ENCODE results near the gene GBE1.

Gene GBE1

DNA sequence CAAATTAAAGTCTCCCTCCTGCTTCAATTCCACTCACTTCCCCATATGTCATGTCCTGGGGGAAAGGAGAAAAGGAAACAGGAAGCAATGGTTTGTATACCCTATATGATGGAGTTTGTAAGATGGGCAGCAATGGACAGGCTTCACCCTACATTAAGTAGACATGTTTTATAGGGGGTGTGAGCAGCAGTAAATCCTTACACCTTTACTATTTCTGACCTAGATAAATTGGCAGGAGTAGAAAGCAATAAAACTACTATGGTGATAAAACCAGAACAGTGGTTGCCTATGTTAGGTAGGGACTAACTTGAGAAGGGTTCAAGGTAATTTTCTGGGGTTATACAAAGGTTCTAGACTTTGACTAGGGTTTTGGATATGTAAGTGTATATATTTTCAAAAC is 301.7 kb downstream of the GBE1 start:
- no peak for DNase-seq

DNA sequence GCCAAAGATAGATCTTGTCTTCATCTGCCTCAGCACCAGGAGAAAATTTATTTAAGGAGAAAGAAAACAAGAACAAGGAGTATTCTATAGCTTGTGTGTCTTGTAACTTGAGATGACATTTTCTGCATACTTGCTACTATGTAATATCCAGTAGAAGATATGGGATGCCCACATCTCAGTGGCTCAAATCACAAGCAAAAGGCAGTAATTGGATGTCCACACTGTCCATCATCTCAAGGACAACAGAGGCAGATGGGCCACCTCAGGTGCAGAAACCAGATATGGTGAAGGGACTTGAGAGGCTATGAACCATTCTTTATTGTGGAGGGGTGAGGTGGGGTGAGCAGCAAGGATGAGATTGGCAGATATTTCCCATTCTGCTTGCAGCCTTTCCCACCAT is 309.0 kb downstream of the GBE1 start:
- no peak for DNase-seq

DNA sequence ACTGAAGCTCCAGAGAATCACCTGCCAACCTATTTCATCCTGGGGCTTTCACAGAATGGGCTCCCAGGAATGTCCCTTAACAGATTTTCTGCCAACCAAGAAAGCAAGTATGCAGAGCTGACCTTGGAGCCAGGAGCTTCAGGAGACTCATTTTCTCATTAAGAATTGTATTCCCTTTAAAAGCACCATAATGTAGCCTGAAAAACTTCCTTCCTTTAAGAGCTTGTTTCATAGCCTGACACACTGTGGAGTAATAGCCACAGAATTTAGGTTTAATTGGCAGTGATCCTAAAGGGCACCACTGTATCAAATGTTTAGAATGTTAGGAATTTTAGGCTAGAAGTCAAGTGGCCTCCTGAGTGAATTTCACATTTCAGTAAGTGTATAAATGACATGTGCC is 309.8 kb downstream of the GBE1 start:
- no peak for DNase-seq

DNA sequence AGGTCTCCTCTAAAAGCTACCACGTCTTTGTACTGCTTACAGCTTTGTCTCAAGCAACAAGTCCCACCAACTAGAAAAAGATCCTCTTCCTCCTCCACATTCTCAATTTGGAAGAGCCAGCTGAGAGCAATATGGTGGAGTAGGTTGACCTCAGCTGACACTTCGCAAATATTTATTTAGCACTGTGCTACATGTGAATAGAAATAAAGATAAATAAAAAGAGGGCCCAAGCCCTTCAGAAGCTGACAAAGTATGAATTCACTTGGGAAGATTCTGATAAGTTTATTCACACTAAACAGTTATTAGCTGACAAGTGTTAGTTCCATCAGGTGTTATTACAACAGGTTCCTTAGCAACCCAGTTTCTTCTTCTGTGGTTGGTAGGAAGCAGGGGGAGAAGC is 310.3 kb downstream of the GBE1 start:
- DNase-seq, result no peak

DNA sequence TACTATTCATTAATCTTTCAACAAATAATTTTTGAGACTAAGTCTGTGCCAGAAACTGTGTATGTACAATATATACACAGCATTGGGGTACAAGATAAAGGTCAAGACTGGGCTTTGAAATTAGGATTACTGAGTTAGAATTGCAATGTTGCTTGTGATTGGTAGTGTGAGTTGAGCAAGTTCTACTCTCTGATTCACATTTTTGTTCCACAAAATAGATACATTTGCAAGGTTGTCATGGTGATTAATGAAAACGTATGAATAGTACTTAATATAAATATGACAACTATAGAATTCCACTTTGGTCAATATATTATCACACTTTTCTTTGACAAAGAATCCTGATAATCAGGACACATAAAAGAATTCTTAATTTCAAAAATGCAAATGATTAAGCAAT is 314.6 kb downstream of the GBE1 start:
- DNase-seq, result no peak

DNA sequence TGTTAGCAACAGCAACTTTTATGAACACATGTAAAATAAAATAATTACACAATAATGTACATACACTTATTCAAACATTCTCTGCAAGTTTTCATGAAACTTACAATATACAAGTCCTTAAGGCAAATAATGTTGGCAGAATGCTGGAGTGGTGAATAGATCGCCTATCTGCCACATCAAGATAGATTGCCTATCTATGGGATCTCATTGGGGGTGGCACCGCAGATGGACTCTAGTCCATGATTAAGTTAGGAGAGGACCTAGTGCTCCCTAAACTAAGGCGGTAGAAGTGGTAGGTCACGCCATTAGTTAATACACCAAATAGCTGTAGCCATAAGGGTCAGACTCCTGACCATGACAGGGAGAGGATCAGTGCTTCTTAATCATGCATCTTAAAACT is 315.7 kb downstream of the GBE1 start:
- no peak for DNase-seq

DNA sequence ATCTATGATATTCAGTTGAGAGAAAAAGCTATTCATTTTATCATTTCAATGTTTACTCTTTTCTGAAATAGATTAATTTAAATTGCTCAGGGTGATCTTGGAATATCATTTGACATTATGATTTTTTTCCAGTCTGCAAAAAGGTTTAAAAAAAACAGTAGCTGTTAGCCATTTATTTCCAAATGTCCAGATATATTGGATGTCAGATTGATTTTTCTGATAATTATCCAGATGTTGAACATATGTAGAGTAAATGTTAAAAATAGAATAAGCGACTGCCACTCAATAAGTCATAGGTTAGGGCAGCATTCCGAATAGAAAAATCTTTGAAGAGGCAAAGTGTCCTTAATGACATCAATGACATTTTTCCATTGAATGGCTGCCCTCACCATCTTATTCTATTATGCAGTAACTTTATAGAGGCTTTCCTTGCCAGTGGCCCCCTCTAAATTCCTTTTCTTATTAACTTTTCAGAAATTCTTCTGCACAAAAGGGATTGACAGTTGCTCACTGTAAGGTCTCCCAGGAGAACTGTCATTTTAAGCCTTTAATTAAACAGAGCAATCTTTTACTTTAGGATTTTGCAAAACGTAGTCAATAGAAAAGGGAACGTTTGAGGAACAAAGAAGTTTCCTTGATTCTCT is 316.5 kb downstream of the GBE1 start:
- DNase-seq, result no peak

DNA sequence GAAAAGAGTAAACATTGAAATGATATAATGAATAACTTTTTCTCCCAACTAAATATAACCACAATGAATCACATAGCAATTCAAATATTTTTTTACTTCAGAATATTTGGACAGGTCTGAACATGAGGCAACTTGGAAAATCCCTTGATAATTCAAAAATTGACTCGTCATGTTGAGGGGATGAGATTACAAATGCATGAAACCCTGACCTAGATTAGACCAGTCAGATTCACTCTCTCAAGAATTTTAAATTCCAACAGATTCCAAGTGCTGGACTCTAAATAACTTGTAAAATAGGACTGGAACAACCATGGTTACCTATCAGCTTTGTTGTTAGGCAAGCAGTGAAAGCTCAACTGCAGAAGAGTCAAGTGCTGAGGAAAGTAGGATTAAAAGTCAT is 317.5 kb downstream of the GBE1 start:
- no peak for DNase-seq

DNA sequence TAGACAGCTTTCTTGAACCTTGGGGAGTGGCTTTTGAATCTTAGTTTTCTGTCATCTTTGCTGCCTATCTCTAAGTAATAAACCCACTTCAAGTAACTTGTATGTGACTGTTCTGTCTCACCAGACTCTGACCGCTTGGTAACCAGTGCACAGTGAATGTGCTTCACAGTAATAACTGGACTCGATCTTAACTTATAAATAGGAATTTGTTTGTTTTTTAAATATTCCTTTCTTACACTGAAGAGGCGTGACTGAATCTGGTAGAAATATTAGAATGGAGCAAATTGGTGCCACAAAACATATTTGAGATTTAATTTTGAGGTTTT is 318.0 kb downstream of the GBE1 start:
- no peak for DNase-seq

DNA sequence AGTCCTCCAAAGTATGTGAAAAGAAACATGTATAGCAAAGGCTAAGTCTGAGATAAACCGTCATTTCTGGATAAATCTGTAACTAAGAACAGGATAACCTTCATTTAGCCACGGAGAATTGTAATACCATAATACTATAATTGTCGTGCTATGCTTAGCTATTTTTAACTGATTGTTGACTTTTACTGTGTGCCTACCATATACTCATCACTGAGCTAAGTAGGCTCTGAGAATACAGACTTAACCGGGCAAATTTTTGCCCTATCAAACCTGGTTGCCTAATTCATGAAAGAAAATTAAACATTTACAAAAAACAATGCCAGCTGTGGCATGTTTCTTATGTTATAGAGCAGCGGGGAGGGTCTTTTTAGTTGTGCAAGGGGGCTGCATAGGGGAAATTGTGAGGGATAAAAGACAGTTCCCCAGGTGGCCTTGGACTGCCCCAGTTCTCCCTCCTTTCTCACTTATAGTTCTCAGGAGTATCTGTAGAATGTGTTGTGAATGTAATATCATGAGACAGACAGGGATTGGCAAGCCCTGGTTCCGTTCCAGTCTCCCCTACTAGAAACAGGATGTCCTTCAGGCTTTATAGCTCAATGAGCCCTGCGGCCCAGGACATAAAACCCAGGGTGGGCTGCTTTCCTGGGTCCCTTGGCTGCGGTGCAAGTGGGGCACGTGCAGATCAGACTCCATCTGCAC is 318.5 kb downstream of the GBE1 start:
- no peak for DNase-seq

DNA sequence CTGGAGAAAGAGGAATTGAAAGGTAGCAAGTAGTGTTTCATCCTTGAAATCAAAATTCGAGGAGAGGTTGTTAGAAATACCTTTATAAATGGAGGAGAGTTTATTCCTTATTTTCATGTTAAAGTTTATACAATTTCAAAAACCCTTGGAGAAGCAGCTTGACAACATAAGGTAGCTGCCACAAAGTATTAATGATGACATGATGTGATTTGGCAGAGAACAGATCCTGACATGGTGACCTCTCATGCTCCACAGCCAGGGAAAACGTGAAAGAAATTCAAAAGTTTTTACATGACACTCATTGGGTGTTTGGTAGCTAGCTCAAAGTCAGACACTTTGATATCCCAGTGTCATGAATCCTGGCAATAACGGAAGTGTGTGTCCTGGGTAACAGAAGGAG is 320.8 kb downstream of the GBE1 start:
- no peak for DNase-seq
